Mesothelial cell of epicardium (in vitro differentiated cells): Measurements from ENCODE around the gene GMDS. TPM values are rescaled to one million over a fixed set of nuclear protein-coding genes. Genes with fewer than 3 reads are reported as not detected.

Experiments used
- DNase-seq, 2 experiments: peaks; one replicate each; pipeline ENCODE4 v3.0.0; 2021; ENCODE audit warnings: low spot score in 2 of 2; ENCODE audit not compliant: unreplicated experiment in 2 of 2
- H3K27ac Mint-ChIP-seq: 2 replicates; pipeline ENCODE4 v1.8.0; 2021; ENCODE audit warnings: mixed read lengths
- H3K27me3 Mint-ChIP-seq: 2 replicates; pipeline ENCODE4 v1.8.0; 2021; ENCODE audit warnings: low read depth, mixed read lengths
- H3K36me3 Mint-ChIP-seq: 2 replicates; pipeline ENCODE4 v1.8.0; 2021; ENCODE audit warnings: mixed read lengths
- H3K4me1 Mint-ChIP-seq: 2 replicates; pipeline ENCODE4 v1.8.0; 2021; ENCODE audit warnings: mixed read lengths
- H3K4me3 Mint-ChIP-seq: 2 replicates; pipeline ENCODE4 v1.8.0; 2021; ENCODE audit warnings: mild to moderate bottlenecking, moderate library complexity, mixed read lengths
- H3K9me3 Mint-ChIP-seq: 2 replicates; pipeline ENCODE4 v1.8.0; 2021; ENCODE audit warnings: mixed read lengths
- CTCF ChIP-seq: fragments of 200-600 bp; sonication (generic); IDR thresholded peaks from one replicate; pipeline ENCODE4 v1.5.0; 2021; ENCODE audit warnings: antibody characterized with exemption; ENCODE audit not compliant: unreplicated experiment
- total RNA-seq: library from RNA; stranded (reverse); gene quantifications from 3 replicates; pipeline ENCODE4 v1.2.1, GENCODE V29; 2021

The GMDS gene
- total RNA-seq, 1 donor from 2014 or later: 39.9 TPM

- H3K27me3 Mint-ChIP-seq: peaks cover 20% of the 10 kb centered on the region
- TF ChIP-seq CTCF: no peak
- peaks cover 7% of the 10 kb centered on the region for H3K9me3 Mint-ChIP-seq
- no peaks in the 10 kb centered on the region for H3K36me3 Mint-ChIP-seq
- no peaks in the 10 kb centered on the region for H3K4me1 Mint-ChIP-seq
- H3K4me3 Mint-ChIP-seq: no peak overlapping the region
- DNase-seq: no peak
- H3K27ac Mint-ChIP-seq: no peak overlapping the region
Measured at GRCh38 chr6:1586256-1586655, 659.1 kb downstream of the GMDS start.

GRCh38 chr6:1585669-1586049 lies 659.7 kb downstream of the GMDS start:
- H3K27me3 Mint-ChIP-seq: peaks cover 20% of the 10 kb centered on the region
- no peak for TF ChIP-seq CTCF
- no peak overlapping the region for H3K4me3 Mint-ChIP-seq
- peaks cover 7% of the 10 kb centered on the region for H3K9me3 Mint-ChIP-seq
- no peaks in the 10 kb centered on the region for H3K36me3 Mint-ChIP-seq
- no peak overlapping the region for H3K27ac Mint-ChIP-seq
- H3K4me1 Mint-ChIP-seq: no peaks in the 10 kb centered on the region
- DNase-seq: no peak

- H3K9me3 Mint-ChIP-seq: peaks cover 7% of the 10 kb centered on the region
- H3K36me3 Mint-ChIP-seq: no peaks in the 10 kb centered on the region
- H3K4me3 Mint-ChIP-seq: no peak overlapping the region
- H3K4me1 Mint-ChIP-seq: no peaks in the 10 kb centered on the region
- DNase-seq: no peak
- peaks cover 20% of the 10 kb centered on the region for H3K27me3 Mint-ChIP-seq
- no peak overlapping the region for H3K27ac Mint-ChIP-seq
- TF ChIP-seq CTCF: no peak
Measured at GRCh38 chr6:1584996-1585668, 660.3 kb downstream of the GMDS start.

DNA sequence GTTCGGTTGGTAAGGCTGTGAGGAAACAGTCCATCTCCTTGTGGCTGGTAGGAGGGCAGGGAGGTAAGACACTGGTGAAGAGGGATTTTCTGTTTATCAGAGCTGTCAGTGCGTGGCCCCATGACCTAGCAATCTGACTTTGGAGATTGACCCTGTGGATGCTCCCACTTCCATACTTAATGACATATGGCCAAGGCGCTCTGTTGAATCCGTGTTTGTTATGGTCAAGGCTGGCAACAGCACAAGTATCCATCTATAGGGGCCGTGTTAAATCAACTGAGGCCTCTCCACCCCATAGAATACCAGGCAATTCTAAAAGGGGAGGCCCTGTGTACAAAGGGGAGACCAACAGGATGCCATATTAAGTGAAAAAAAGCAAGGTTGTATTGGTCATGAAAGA lies 661.3 kb downstream of the GMDS start:
- Mint-ChIP-seq H3K4me3 (no peak overlapping the region), H3K27ac (no peak overlapping the region), H3K27me3 (peaks cover 15% of the 10 kb centered on the region), H3K36me3 (no peaks in the 10 kb centered on the region), H3K9me3 (peaks cover 7% of the 10 kb centered on the region), H3K4me1 (no peaks in the 10 kb centered on the region)
- no peak for TF ChIP-seq CTCF
- no peak for DNase-seq

GRCh38 chr6:1581120-1581991 lies 664.0 kb downstream of the GMDS start:
- H3K4me3 Mint-ChIP-seq: no peak overlapping the region
- no peak for TF ChIP-seq CTCF
- H3K27ac Mint-ChIP-seq: no peak overlapping the region
- no peak for DNase-seq
- H3K9me3 Mint-ChIP-seq: peaks cover 7% of the 10 kb centered on the region
- H3K36me3 Mint-ChIP-seq: no peaks in the 10 kb centered on the region
- H3K4me1 Mint-ChIP-seq: no peaks in the 10 kb centered on the region
- peaks cover 7% of the 10 kb centered on the region for H3K27me3 Mint-ChIP-seq
